CD8-positive, alpha-beta memory T cell (primary cell): ENCODE measurements around the gene RBM20. TPM values are rescaled to one million over a fixed set of nuclear protein-coding genes. Genes with fewer than 3 reads are reported as not detected.

Experiments
- CTCF ChIA-PET: fragments of 350-600 bp; sonication (Branson Sonifier 250); formaldehyde crosslinking; loops from one replicate; lab custom pipeline; 2021; ENCODE audit warnings: antibody characterized with exemption; lab: Charles Lee
- POLR2A ChIA-PET: fragments of 350-600 bp; sonication (Branson Sonifier 250); formaldehyde crosslinking; loops from one replicate; lab custom pipeline; 2021; ENCODE audit warnings: antibody characterized with exemption; lab: Charles Lee
- DNase-seq, 5 donors: peaks; one replicate each; pipeline versions ENCODE4 v3.0.0 to v3.0.0-alpha.2; 2020 to 2022; ENCODE audit warnings: mixed read lengths in 1 of 5
- H3K27ac ChIP-seq: one replicate; pipeline ENCODE4 v1.7.0; 2013; ENCODE audit warnings: low read depth, mild to moderate bottlenecking, low read length, moderate library complexity
- H3K27me3 ChIP-seq: 2 replicates; pipeline ENCODE4 v1.7.0; 2013; ENCODE audit warnings: low read length, mild to moderate bottlenecking; ENCODE audit not compliant: insufficient read depth, poor library complexity, severe bottlenecking
- H3K36me3 ChIP-seq: 2 replicates; pipeline ENCODE4 v1.7.0; 2013; ENCODE audit warnings: mild to moderate bottlenecking, low read length, moderate library complexity; ENCODE audit not compliant: insufficient read depth
- H3K4me1 ChIP-seq: 2 replicates; pipeline ENCODE4 v1.7.0; 2013; ENCODE audit warnings: mild to moderate bottlenecking, low read length, moderate library complexity; ENCODE audit not compliant: insufficient read depth
- H3K4me3 ChIP-seq: 2 replicates; pipeline ENCODE4 v1.7.0; 2013; ENCODE audit warnings: mild to moderate bottlenecking, low read length
- H3K9me3 ChIP-seq: 2 replicates; pipeline ENCODE4 v1.7.0; 2013; ENCODE audit warnings: mild to moderate bottlenecking, low read length
- H3K27ac Mint-ChIP-seq, 8 donors: one replicate each; pipeline ENCODE4 v1.8.0; 2020 to 2021; ENCODE audit warnings: mixed read lengths in 8 of 8, mild to moderate bottlenecking in 6 of 8, inconsistent platforms in 3 of 8, moderate library complexity in 3 of 8
- H3K27me3 Mint-ChIP-seq, 2 donors: one replicate each; pipeline ENCODE4 v1.8.0; 2020 to 2021; ENCODE audit warnings: mixed read lengths in 2 of 2, mild to moderate bottlenecking in 1 of 2, moderate library complexity in 1 of 2
- H3K36me3 Mint-ChIP-seq, 3 donors: one replicate each; pipeline ENCODE4 v1.8.0; 2020 to 2021; ENCODE audit warnings: mixed read lengths in 3 of 3, inconsistent platforms in 1 of 3, mild to moderate bottlenecking in 1 of 3
- H3K4me1 Mint-ChIP-seq, 3 donors: one replicate each; pipeline ENCODE4 v1.8.0; 2020 to 2021; ENCODE audit warnings: mixed read lengths in 3 of 3, inconsistent platforms in 1 of 3, mild to moderate bottlenecking in 1 of 3
- H3K4me3 Mint-ChIP-seq, 7 donors: one replicate each; pipeline ENCODE4 v1.8.0; 2020 to 2021; ENCODE audit warnings: mixed read lengths in 7 of 7, mild to moderate bottlenecking in 6 of 7, moderate library complexity in 4 of 7, inconsistent platforms in 2 of 7
- H3K9me3 Mint-ChIP-seq, 5 donors: one replicate each; pipeline ENCODE4 v1.8.0; 2020 to 2022; ENCODE audit warnings: mixed read lengths in 5 of 5, mild to moderate bottlenecking in 3 of 5, moderate library complexity in 2 of 5, inconsistent platforms in 1 of 5
- polyA plus RNA-seq: library from polyadenylated mRNA; unstranded; fragments of 300-500 nt; fragmentation: Illumina TruSeq; gene quantifications from one replicate; pipeline ENCODE4 v1.2.3, GENCODE V29; 2021
- total RNA-seq, 2 experiments: library from RNA; stranded (reverse); gene quantifications; one replicate each; pipeline ENCODE4 v1.2.3, GENCODE V29; 2021

The RBM20 gene
- total and polyA plus RNA-seq, 3 experiments from 2014 or later, result 0.07 to 0.09 TPM; not detected in 1

GRCh38 chr10:110779489-110779888 lies 135.4 kb downstream of the RBM20 start:
- Mint-ChIP-seq H3K4me1 (peaks cover 19 to 31% (median 26%) of the 10 kb centered on the region in 3 donors), H3K9me3 (no peaks in the 10 kb centered on the region), H3K27me3 (peaks cover 0 to 1% of the 10 kb centered on the region in 2 donors), H3K27ac (peak overlapping the region in 2 of 8 donors; percentile 7 to 42), H3K36me3 (no peaks in the 10 kb centered on the region), H3K4me3 (no peak overlapping the region)
- ChIA-PET POLR2A (no interaction called here), CTCF (no interaction called here)
- no peaks in the 10 kb centered on the region for H3K9me3 ChIP-seq
- H3K36me3 ChIP-seq, result no peaks in the 10 kb centered on the region
- no peak overlapping the region for H3K4me3 ChIP-seq
- DNase-seq, result no peak
- peaks cover 16% of the 10 kb centered on the region for H3K4me1 ChIP-seq
- H3K27me3 ChIP-seq, result no peaks in the 10 kb centered on the region
- no peak overlapping the region for H3K27ac ChIP-seq

- Mint-ChIP-seq H3K27me3 (peaks cover 0 to 1% of the 10 kb centered on the region in 2 donors), H3K4me1 (peaks cover 13 to 21% (median 18%) of the 10 kb centered on the region in 3 donors), H3K4me3 (no peak overlapping the region), H3K9me3 (no peaks in the 10 kb centered on the region), H3K27ac (no peak overlapping the region), H3K36me3 (no peaks in the 10 kb centered on the region)
- Histone ChIP-seq H3K4me1 (peaks cover 17% of the 10 kb centered on the region), H3K27ac (no peak overlapping the region), H3K36me3 (no peaks in the 10 kb centered on the region), H3K27me3 (no peaks in the 10 kb centered on the region), H3K9me3 (no peaks in the 10 kb centered on the region), H3K4me3 (no peak overlapping the region)
- no peak for DNase-seq
- ChIA-PET POLR2A (no interaction called here), CTCF (interaction anchor here (1.0 to 1.1 kb wide), 2 partner anchors 13 to 34 kb away, joined by 3 to 4 read pairs; no protein-coding TSS in a partner anchor)
Measured at GRCh38 chr10:110780704-110781103, 136.6 kb downstream of the RBM20 start.

GRCh38 chr10:110781139-110781538 lies 137.0 kb downstream of the RBM20 start:
- H3K36me3 ChIP-seq, result no peaks in the 10 kb centered on the region
- H3K27me3 Mint-ChIP-seq, result peaks cover 0 to 1% of the 10 kb centered on the region in 2 donors
- no peaks in the 10 kb centered on the region for H3K9me3 Mint-ChIP-seq
- H3K36me3 Mint-ChIP-seq, result no peaks in the 10 kb centered on the region
- H3K4me3 ChIP-seq, result no peak overlapping the region
- peak overlapping the region in 1 of 8 donors; percentile 23 for H3K27ac Mint-ChIP-seq
- DNase-seq, result no peak
- H3K27ac ChIP-seq, result no peak overlapping the region
- ChIA-PET CTCF (interaction anchor here (1.0 to 1.1 kb wide), 2 partner anchors 13 to 35 kb away, joined by 3 to 4 read pairs; no protein-coding TSS in a partner anchor), POLR2A (no interaction called here)
- H3K9me3 ChIP-seq, result no peaks in the 10 kb centered on the region
- peaks cover 13 to 21% (median 18%) of the 10 kb centered on the region in 3 donors for H3K4me1 Mint-ChIP-seq
- no peaks in the 10 kb centered on the region for H3K27me3 ChIP-seq
- H3K4me3 Mint-ChIP-seq, result no peak overlapping the region
- peaks cover 17% of the 10 kb centered on the region for H3K4me1 ChIP-seq

GRCh38 chr10:110782616-110783015 lies 138.5 kb downstream of the RBM20 start:
- POLR2A ChIA-PET, result no interaction called here
- Mint-ChIP-seq H3K4me3 (no peak overlapping the region), H3K4me1 (peaks cover 13 to 21% (median 18%) of the 10 kb centered on the region in 3 donors)

GRCh38 chr10:110783509-110784107 lies 139.5 kb downstream of the RBM20 start:
- Mint-ChIP-seq H3K9me3 (no peaks in the 10 kb centered on the region), H3K27me3 (peaks cover 0 to 1% of the 10 kb centered on the region in 2 donors), H3K4me1 (peaks cover 13 to 21% (median 18%) of the 10 kb centered on the region in 3 donors), H3K27ac (peak overlapping the region; percentile 12 to 95 (median 82)), H3K36me3 (no peaks in the 10 kb centered on the region), H3K4me3 (peak overlapping the region in 6 of 7 donors; percentile 4 to 44 (median 18))
- peaks cover 17% of the 10 kb centered on the region for H3K4me1 ChIP-seq
- H3K36me3 ChIP-seq, result no peaks in the 10 kb centered on the region
- POLR2A ChIA-PET, result no interaction called here
- peak; percentile 25 to 88 (median 65) for DNase-seq
- no peak overlapping the region for H3K27ac ChIP-seq
- H3K4me3 ChIP-seq, result no peak overlapping the region
- H3K27me3 ChIP-seq, result no peaks in the 10 kb centered on the region
- H3K9me3 ChIP-seq, result no peaks in the 10 kb centered on the region
- CTCF ChIA-PET, result interaction anchor here (0.8 kb wide), 1 partner anchor 21 kb away, joined by 3 read pairs; no protein-coding TSS in a partner anchor

More at GRCh38 chr10:110782616-110783015, 138.5 kb downstream of the RBM20 start:
- no peak for DNase-seq
- H3K36me3 Mint-ChIP-seq, result no peaks in the 10 kb centered on the region
- CTCF ChIA-PET, result no interaction called here
- Histone ChIP-seq H3K9me3 (no peaks in the 10 kb centered on the region), H3K4me3 (no peak overlapping the region), H3K4me1 (peaks cover 17% of the 10 kb centered on the region), H3K27ac (no peak overlapping the region), H3K27me3 (no peaks in the 10 kb centered on the region), H3K36me3 (no peaks in the 10 kb centered on the region)
- peaks cover 0 to 1% of the 10 kb centered on the region in 2 donors for H3K27me3 Mint-ChIP-seq
- H3K9me3 Mint-ChIP-seq, result no peaks in the 10 kb centered on the region
- H3K27ac Mint-ChIP-seq, result peak overlapping the region in 4 of 8 donors; percentile 61 to 81 (median 77)

DNA sequence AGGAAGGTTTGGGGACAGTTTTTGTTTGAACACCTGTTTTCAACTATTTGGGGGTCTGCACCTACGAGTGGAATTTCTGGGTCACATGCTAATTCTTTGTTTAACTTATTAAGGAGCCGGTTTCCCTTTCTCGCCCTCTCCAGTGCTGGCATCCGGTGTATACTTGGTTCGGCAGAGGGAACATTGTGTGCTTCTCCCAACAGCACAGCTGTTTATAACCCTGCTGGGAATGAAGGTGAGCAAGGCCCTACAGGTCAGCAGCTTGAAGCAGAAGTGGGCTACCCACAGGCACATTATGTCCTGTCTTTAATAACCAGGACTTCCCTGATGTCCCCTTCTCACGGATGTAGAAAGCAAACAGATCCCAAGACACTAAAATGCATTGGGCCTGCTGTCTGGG lies 140.1 kb downstream of the RBM20 start:
- H3K36me3 ChIP-seq, result no peaks in the 10 kb centered on the region
- no peak overlapping the region for H3K27ac ChIP-seq
- Mint-ChIP-seq H3K36me3 (no peaks in the 10 kb centered on the region), H3K4me1 (peaks cover 13 to 21% (median 18%) of the 10 kb centered on the region in 3 donors), H3K27me3 (peaks cover 0 to 1% of the 10 kb centered on the region in 2 donors), H3K9me3 (no peaks in the 10 kb centered on the region), H3K4me3 (no peak overlapping the region), H3K27ac (peak overlapping the region; percentile 14 to 95 (median 72))
- no peaks in the 10 kb centered on the region for H3K9me3 ChIP-seq
- no peaks in the 10 kb centered on the region for H3K27me3 ChIP-seq
- H3K4me1 ChIP-seq, result peaks cover 17% of the 10 kb centered on the region
- DNase-seq, result no peak
- no peak overlapping the region for H3K4me3 ChIP-seq
- ChIA-PET CTCF (no interaction called here), POLR2A (no interaction called here)

DNA sequence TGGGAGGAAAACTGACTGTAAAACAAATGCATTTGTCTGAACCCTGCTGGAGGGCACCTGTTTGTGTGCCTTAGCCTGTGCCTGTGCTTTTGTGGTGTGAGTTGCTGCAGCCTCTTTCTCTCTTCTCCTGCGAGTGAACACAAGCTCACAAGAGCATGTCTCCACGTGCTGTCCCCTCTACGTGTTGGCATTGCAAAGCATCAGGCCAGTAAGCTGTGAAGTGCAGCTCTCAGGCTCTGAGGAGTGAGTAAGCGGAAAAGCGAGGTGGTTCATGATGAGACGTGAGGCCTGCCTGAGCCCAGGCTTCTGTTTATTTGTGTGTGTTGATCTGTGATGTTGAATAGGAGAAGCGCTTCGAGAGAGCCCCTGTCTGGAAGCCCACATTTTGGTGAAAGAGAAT lies 142.0 kb downstream of the RBM20 start:
- H3K4me1 ChIP-seq, result peaks cover 17% of the 10 kb centered on the region
- Mint-ChIP-seq H3K27me3 (peaks cover 0 to 1% of the 10 kb centered on the region in 2 donors), H3K4me1 (peaks cover 13 to 18% (median 17%) of the 10 kb centered on the region in 3 donors), H3K9me3 (no peaks in the 10 kb centered on the region), H3K36me3 (no peaks in the 10 kb centered on the region), H3K4me3 (no peak overlapping the region), H3K27ac (peak overlapping the region in 4 of 8 donors; percentile 7 to 55 (median 36))
- H3K9me3 ChIP-seq, result no peaks in the 10 kb centered on the region
- no peak overlapping the region for H3K27ac ChIP-seq
- CTCF ChIA-PET, result interaction anchor here (1.1 to 1.7 kb wide), 3 partner anchors 13 to 111 kb away, joined by 3 to 6 read pairs (median 5); no protein-coding TSS in a partner anchor
- no peaks in the 10 kb centered on the region for H3K36me3 ChIP-seq
- H3K27me3 ChIP-seq, result no peaks in the 10 kb centered on the region
- POLR2A ChIA-PET, result no interaction called here
- no peak overlapping the region for H3K4me3 ChIP-seq
- no peak for DNase-seq

GRCh38 chr10:110788620-110789385 lies 144.7 kb downstream of the RBM20 start:
- Mint-ChIP-seq H3K9me3 (no peaks in the 10 kb centered on the region), H3K36me3 (no peaks in the 10 kb centered on the region), H3K4me1 (peaks cover 4 to 8% (median 6%) of the 10 kb centered on the region in 3 donors), H3K27ac (peak overlapping the region in 3 of 8 donors; percentile 10 to 54 (median 29)), H3K4me3 (no peak overlapping the region), H3K27me3 (no peaks in the 10 kb centered on the region)
- Histone ChIP-seq H3K27me3 (no peaks in the 10 kb centered on the region), H3K27ac (no peak overlapping the region), H3K4me3 (no peak overlapping the region), H3K9me3 (no peaks in the 10 kb centered on the region), H3K4me1 (peaks cover 8% of the 10 kb centered on the region), H3K36me3 (no peaks in the 10 kb centered on the region)
- CTCF ChIA-PET, result no interaction called here
- no peak for DNase-seq
- POLR2A ChIA-PET, result no interaction called here
